GM18505 (cell line): ENCODE data around the gene NXPH1.

Source experiments
- ATAC-seq: cut with Tn5 transposase; IDR thresholded peaks from one replicate; pipeline ENCODE4 v1.9.1; 2021; ENCODE audit not compliant: unreplicated experiment
- POLR2A ChIP-seq: IDR thresholded peaks from 4 replicates; pipeline ENCODE4 v1.6.1; 2011; ENCODE audit warnings: borderline replicate concordance; ENCODE audit not compliant: insufficient read depth, insufficient read length; ENCODE audit errors: extremely low read depth

NXPH1 gene

DNA sequence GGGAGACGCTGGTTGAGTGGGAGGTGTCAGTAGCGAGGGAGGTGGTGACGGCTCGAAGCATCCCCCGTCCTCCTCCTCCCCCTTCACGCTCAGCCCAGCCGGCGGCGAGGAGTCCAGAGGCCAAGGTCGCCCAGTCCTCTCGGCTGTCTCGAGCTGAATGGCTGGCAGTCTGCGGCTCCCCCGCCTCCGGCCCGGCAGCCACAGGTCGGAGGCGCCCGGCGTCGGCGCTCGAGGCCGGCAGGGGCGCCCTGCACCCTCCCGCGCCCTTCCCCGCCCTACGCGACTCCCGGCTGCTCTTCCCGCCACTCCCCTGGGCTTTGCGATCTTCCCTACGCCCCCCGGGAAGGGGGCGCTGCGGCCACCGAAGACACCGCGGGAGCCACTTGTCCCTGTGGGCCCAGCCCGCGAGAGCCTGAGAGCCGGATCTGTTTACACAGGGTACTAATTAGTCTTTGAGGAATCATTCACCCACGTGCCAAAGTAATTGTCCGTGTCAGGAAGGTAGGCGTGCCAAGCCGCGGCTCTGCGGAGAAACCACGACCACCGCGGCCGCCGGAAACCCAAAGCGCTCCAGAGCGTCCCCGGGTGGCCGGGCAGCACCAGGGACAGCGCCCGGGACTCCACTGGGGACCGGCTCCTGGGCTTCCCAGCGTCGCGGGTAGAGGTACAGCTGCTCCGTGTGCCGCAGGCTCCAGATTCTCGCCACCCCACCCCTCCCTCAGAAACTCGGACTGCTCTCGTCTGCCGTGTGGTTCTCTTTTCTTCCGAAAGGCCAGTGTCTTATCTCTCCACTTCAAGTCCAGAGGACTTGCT is at the start of gene NXPH1:
Gene NXPH1 (plus strand): TSS at position 133 of the 813 bp plus-strand sequence.
- TF ChIP-seq POLR2A, result no peak
- ATAC-seq, result no peak

GRCh38 chr7:8384901-8385300 is 48.5 kb upstream of the NXPH1 start:
- ATAC-seq, result no peak
- TF ChIP-seq POLR2A, result no peak

DNA sequence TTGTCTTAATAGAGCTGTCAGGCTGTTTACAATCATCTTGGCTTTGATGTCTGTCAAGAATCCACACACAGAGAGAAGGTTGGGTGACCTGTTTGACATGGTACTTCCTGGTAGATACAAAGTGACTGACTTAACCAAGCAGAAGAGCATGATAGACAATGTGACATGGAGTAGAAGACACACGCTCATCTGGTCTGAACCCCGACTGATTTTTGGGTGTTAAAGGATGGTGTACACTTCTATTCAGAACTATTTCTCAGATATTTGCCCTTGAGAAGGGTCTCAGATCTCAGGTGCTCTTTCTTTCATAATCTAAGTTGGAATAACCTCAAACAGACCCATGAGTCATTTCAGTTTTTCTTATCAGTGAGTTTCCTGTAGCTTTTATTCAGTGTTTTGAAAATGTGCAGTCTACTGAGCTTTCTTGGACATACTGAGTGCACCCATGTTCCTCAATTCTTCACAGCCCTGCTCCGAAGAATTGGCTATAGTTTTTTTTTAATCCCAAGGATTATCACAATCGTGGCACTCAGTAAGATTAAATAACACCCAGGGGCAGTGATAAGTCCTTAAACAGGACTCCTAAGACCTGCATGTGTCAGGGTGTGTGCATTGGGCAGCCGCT is 46.4 kb upstream of the NXPH1 start:
- no peak for TF ChIP-seq POLR2A
- ATAC-seq, result peak; percentile 85

GRCh38 chr7:8387551-8388256 is 45.7 kb upstream of the NXPH1 start:
- no peak for TF ChIP-seq POLR2A
- peak; percentile 59 for ATAC-seq

DNA sequence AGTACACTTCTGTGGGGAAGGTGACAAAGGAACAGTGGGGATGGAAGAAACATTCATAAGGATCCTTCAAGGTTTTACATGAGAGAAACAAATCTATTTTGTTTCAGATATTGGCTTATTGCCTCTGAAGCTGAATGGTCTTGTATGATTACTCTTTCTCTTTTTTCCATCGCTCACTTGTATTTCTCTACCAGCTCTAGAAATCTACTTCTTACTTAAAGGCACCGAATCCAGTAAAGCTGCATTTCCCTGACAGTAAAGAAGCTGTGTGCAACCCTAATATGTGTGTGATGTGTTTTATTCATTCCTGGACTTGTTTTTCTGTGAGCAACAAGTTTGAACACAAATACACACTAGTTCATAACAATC is 45.2 kb upstream of the NXPH1 start:
- no peak for ATAC-seq
- TF ChIP-seq POLR2A, result no peak

DNA sequence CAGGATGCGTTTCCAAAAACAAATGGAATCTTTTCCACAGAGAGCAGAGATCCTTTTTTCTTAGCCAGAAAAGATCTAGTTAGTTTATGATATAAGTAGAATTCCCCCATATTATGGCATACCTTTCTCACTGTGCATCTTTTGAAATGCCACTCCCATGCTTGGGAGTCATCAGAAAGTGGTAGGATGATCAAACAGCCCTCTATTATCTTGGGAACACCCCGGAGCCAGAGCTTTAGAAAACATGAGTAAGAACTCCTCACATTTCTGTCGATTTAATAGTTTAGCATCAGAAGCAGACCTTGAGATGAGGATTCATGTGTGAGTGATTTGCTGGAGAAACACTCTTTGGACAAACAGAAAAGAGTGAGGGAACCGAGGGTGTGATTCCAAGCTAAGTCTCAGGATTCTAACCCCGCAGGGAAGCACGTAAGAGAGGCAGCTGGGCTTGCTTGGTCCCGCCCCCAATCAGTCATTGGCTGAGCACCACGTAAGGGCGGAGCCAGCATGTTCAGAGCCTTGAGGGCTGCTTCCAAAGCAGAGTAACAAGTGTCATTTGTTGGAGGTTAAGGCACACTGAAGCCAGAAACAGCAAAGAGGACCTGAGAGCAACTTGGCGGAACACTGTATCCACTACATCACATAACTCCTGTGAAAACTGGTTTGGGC is 43.7 kb upstream of the NXPH1 start:
- no peak for ATAC-seq
- no peak for TF ChIP-seq POLR2A

GRCh38 chr7:8390262-8390626 is 43.2 kb upstream of the NXPH1 start:
- ATAC-seq, result no peak
- no peak for TF ChIP-seq POLR2A

DNA sequence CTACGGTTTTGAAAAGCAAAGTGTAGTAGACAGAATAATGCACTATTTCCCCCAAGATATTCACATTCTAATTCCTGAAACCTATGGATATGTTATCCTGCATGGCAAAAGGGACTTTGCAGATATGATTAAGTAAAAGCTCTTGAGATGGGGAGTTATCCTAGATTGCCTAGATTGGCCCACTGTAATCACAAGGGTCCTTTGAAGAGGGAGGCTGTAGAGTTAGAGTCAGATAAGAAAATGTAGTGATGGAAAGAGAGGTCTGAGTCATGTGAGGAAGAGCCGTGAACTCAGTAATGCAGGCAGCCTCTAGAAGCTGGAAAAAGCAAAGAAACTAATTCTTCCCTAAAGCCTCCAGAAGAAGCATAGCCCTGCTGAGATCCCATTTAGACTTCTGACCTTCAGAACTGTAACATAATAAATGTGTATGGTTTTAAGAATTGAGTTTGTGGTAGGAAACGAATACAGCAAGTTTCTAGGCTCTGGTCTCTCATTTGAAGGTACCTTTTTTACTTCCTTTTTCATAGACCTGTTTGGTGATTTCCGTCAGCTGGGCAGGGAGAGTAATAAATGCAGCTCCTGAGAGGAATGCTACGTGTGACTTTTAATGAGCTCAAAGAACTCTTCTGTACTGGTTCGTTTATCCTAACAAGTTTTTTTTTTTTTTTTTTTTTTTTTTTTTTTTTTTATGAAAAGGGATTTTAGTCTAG is 41.9 kb upstream of the NXPH1 start:
- ATAC-seq, result peak; percentile 33
- no peak for TF ChIP-seq POLR2A

DNA sequence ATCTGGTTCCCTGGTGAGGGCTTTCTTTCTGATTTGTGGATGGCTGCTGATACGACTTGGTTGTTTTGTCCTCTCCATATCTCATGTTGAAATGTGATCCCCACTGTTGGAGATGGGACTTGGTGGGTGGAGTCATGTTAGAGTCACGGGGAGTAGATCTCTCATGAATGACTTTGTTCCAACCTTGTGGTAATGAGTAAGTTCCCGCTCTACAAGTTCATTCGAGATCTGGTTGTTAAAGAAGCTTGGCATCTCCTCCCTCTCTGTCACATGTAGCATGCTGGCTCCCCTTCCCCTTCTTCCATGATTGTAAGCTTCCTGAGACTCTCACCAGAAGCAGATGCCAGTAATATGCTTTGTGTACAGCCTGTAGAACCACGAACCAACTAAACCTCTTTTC is 37.1 kb upstream of the NXPH1 start:
- no peak for ATAC-seq
- no peak for TF ChIP-seq POLR2A

DNA sequence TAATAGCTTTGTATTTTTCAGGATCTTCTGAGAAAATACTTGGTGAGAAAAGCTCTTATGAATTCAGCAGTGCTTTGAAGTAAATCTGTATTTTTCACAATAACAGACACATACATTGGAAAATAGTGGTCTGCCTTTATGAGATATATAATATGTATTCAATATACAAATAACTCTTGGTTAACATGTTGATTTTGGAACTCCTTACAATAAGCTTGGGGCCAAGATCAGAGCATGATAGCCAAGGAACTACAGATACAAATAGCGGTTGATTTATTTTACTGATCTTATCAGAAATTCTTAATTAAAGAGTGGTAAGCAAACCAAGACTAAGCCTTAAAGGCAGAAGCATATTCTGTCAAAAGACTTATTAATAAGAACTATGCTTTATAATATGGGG is 24.5 kb upstream of the NXPH1 start:
- no peak for ATAC-seq
- no peak for TF ChIP-seq POLR2A

- TF ChIP-seq POLR2A, result no peak
- ATAC-seq, result no peak
Measured at GRCh38 chr7:8411103-8411502, 22.3 kb upstream of the NXPH1 start.

DNA sequence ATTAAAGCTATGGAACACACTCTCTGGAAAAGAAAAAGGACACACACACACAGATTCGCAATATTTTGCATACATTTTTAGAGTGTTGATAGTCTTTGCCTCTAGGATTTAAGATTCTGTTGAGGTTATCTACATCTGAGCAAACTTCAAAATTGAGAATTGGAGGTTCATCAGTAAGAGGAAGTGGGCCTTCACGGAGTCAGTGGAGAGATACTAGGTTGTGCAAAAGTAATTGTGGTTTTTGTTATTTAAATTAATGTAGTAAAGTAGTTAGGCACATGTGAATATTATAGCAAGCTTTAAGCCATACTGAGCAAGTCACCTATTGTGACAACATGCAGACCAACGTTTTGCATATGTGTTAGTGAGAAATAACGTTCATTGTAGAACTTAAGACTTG is 19.8 kb upstream of the NXPH1 start:
- no peak for ATAC-seq
- no peak for TF ChIP-seq POLR2A
